OCI-LY3 (cell line): ENCODE measurements around the gene CSRP3.

Experiments used
- H2AFZ ChIP-seq: fragments of 200-600, 300-600 bp; shearing (Covaris generic); 2 replicates; pipeline ENCODE4 v1.6.0; 2014; ENCODE audit warnings: antibody characterized with exemption, low read depth, low read length
- H3K27ac ChIP-seq: fragments of 200-600, 300-600 bp; sonication (generic); 2 replicates; pipeline ENCODE4 v1.5.1; 2014; ENCODE audit warnings: mild to moderate bottlenecking, low read length, moderate library complexity, mixed read lengths
- H3K27me3 ChIP-seq: fragments of 200-600, 300-600 bp; sonication (generic); 2 replicates; pipeline ENCODE4 v1.6.1; 2014; ENCODE audit warnings: low read depth, low read length, mixed read lengths
- H3K36me3 ChIP-seq: fragments of 200-600, 300-600 bp; sonication (generic); replicated peaks from 2 replicates; pipeline ENCODE3; 2014; ENCODE audit warnings: low read depth, low read length, mixed read lengths
- H3K4me1 ChIP-seq: fragments of 300-600, 200-600 bp; sonication (generic); 2 replicates; pipeline ENCODE4 v1.6.1; 2014; ENCODE audit warnings: low read length, mixed read lengths
- H3K4me2 ChIP-seq: fragments of 200-600, 300-600 bp; sonication (generic); 2 replicates; pipeline ENCODE4 v1.6.1; 2014; ENCODE audit warnings: low read length, mixed read lengths
- H3K4me3 ChIP-seq: fragments of 300-600, 200-600 bp; sonication (generic); 2 replicates; pipeline ENCODE4 v1.5.1; 2014; ENCODE audit warnings: antibody characterized with exemption, mild to moderate bottlenecking, low read length, moderate library complexity
- H3K79me2 ChIP-seq: fragments of 300-600, 200-600 bp; shearing (Covaris generic); 2 replicates; pipeline ENCODE4 v1.6.1; 2014; ENCODE audit warnings: mild to moderate bottlenecking, low read length, mixed read lengths
- H3K9ac ChIP-seq: fragments of 300-600, 200-600 bp; shearing (Covaris generic); 2 replicates; pipeline ENCODE4 v1.6.0; 2014; ENCODE audit warnings: mild to moderate bottlenecking, low read length, moderate library complexity
- H3K9me3 ChIP-seq: fragments of 200-600, 300-600 bp; shearing (Covaris generic); 2 replicates; pipeline ENCODE4 v1.6.1; 2014; ENCODE audit warnings: low read length, mixed read lengths; ENCODE audit not compliant: insufficient read depth
- H4K20me1 ChIP-seq: fragments of 200-600, 300-600 bp; sonication (generic); 2 replicates; pipeline ENCODE4 v1.6.1; 2016; ENCODE audit warnings: low read length, mixed read lengths; ENCODE audit not compliant: insufficient read depth
- EZH2phosphoT487 ChIP-seq: fragments of 200-600 bp; shearing (Covaris generic); IDR thresholded peaks from 2 replicates; pipeline ENCODE4 v1.6.1; 2018; ENCODE audit warnings: antibody characterized with exemption, mixed run types, low read depth
- TF ChIP-seq, protein P1 (sequence below): fragments of 200-600, 300-600 bp; sonication (generic); IDR thresholded peaks from 2 replicates; pipeline ENCODE4 v1.5.1; 2014; ENCODE audit warnings: antibody characterized with exemption, low read length, low read depth

The CSRP3 gene

DNA sequence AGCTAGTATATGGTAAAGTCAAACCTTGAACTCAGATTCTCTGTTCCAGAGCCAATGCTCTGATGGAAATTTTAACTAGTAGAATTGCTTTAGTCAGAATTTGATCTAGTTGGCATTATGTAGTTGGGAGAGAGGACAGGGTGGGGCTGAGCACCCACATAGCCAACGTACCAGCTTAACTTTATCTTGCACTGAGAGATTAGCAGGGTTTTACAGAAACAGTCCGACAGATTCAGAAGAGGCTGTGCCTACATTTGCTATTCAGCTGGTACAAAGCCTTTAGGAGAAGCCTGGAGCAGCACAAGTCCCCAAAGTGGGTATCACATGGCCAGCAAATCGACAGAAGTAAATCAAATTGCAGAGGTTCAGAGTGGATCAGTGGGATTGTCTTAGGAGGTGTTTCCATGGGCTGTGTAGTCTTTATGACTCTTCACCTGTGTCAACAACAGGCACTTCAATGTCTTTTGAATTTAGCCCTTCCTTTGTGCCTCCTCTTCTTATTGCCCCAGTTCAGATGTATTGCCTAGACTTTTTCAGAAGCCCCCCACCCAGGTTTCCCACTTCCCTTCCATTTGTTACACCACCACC lies 7.3 kb upstream of the CSRP3 start:
- H3K9me3 ChIP-seq = no peaks in the 10 kb centered on the region
- H3K4me1 ChIP-seq = no peaks in the 10 kb centered on the region
- H3K27me3 ChIP-seq = peaks cover 45% of the 10 kb centered on the region
- no peak overlapping the region for H3K4me2 ChIP-seq
- no peak overlapping the region for H3K4me3 ChIP-seq
- H4K20me1 ChIP-seq = no peaks in the 10 kb centered on the region
- H2AFZ ChIP-seq = no peak overlapping the region
- H3K79me2 ChIP-seq = no peaks in the 10 kb centered on the region
- TF ChIP-seq, protein P1, sequence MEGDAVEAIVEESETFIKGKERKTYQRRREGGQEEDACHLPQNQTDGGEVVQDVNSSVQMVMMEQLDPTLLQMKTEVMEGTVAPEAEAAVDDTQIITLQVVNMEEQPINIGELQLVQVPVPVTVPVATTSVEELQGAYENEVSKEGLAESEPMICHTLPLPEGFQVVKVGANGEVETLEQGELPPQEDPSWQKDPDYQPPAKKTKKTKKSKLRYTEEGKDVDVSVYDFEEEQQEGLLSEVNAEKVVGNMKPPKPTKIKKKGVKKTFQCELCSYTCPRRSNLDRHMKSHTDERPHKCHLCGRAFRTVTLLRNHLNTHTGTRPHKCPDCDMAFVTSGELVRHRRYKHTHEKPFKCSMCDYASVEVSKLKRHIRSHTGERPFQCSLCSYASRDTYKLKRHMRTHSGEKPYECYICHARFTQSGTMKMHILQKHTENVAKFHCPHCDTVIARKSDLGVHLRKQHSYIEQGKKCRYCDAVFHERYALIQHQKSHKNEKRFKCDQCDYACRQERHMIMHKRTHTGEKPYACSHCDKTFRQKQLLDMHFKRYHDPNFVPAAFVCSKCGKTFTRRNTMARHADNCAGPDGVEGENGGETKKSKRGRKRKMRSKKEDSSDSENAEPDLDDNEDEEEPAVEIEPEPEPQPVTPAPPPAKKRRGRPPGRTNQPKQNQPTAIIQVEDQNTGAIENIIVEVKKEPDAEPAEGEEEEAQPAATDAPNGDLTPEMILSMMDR = no peak
- no peak for TF ChIP-seq EZH2phosphoT487
- H3K36me3 ChIP-seq = no peaks in the 10 kb centered on the region
- H3K9ac ChIP-seq = no peak overlapping the region
- H3K27ac ChIP-seq = no peak overlapping the region

DNA sequence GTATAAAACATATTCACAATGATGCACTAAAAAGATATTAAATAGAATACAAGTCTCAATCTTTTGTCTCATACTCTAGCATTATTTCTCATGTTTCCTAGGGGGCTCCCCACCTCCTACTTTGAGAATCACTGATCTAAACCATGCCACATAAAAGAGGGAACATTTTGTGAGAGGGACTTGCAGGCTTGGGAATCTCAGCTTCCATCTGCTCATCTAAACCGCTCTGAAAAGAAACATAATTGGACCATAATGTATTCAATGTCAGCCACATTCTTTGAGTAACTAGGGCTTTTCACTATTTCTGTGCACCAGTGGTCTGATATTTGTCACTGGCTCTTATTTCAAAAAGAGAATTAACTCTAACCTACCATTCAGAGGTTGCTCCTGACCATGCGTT lies 6.4 kb upstream of the CSRP3 start:
- H3K27ac ChIP-seq = no peak overlapping the region
- H3K9ac ChIP-seq = no peak overlapping the region
- H3K4me3 ChIP-seq = no peak overlapping the region
- H3K36me3 ChIP-seq = no peaks in the 10 kb centered on the region
- H3K4me1 ChIP-seq = no peaks in the 10 kb centered on the region
- no peak overlapping the region for H2AFZ ChIP-seq
- H4K20me1 ChIP-seq = no peaks in the 10 kb centered on the region
- H3K79me2 ChIP-seq = no peaks in the 10 kb centered on the region
- peaks cover 36% of the 10 kb centered on the region for H3K27me3 ChIP-seq
- no peaks in the 10 kb centered on the region for H3K9me3 ChIP-seq
- TF ChIP-seq, protein P1 = no peak
- no peak for TF ChIP-seq EZH2phosphoT487
- no peak overlapping the region for H3K4me2 ChIP-seq

DNA sequence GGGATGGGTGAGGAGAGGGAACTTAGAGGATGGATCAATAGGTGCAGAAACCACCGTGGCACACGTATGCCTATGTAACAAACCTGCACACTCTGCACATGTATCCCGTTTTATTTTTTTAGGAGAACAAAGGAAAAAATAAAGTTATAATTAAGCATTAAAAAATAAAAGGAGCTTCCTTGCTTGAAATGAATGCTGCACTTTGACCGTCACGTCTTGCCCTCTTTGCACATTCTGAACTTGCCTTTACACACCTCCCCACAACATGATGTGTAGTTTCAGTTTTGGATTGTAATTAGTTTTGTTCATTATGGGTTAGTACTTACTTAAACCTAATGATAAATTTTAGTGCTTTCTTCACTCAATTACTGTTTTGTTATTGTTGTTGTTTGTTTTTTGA lies 3.1 kb upstream of the CSRP3 start:
- H3K4me1 ChIP-seq = no peaks in the 10 kb centered on the region
- no peak overlapping the region for H3K4me3 ChIP-seq
- no peaks in the 10 kb centered on the region for H4K20me1 ChIP-seq
- no peak overlapping the region for H3K27ac ChIP-seq
- no peaks in the 10 kb centered on the region for H3K36me3 ChIP-seq
- H3K4me2 ChIP-seq = no peak overlapping the region
- peaks cover 31% of the 10 kb centered on the region for H3K27me3 ChIP-seq
- no peak overlapping the region for H2AFZ ChIP-seq
- no peaks in the 10 kb centered on the region for H3K9me3 ChIP-seq
- no peaks in the 10 kb centered on the region for H3K79me2 ChIP-seq
- H3K9ac ChIP-seq = no peak overlapping the region
- TF ChIP-seq, protein P1 = no peak
- no peak for TF ChIP-seq EZH2phosphoT487

DNA sequence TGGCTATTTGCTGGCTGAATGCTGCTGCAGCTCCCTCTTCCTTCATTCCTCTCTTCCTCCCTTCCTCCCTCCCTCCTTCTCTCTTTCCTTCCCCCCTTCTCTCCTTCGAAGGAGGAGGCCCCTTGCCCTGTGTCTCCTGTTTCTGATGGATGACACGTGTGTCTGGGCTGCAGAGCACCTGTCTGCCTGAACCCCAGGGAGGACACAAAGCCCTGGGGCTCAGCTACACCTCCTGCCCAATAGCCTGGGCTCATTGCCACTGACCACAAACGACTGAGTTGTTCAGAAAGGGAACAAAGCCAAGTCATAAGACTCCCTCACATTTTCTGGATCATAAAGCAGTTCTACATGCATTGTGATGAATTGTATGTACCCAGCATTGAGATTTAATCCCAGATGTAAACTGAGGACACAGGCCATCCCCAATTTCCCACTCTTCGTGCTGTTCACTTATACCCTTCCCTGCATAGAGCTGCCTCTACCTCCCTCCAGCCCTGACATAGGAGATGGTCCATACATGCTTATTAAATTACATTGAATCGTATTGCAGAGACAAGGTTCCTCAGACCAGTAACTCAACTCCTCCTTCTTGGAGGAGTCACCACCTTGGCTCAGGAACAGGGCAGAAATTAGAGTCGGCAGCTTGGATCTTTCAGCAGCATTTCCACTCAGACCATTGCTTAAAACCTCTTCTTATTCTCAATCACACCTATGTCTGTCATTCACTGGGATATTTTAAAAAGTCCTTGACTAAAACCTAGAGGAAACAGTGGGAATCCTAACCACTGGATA lies 1.2 kb downstream of the CSRP3 start:
- no peaks in the 10 kb centered on the region for H4K20me1 ChIP-seq

More for the DNA sequence above, 1.2 kb downstream of the CSRP3 start:
- Histone ChIP-seq H3K9ac (no peak overlapping the region), H3K4me2 (no peak overlapping the region), H3K27ac (no peak overlapping the region), H3K27me3 (no peaks in the 10 kb centered on the region; the same call in 1 of the 2 replicates), H3K9me3 (no peaks in the 10 kb centered on the region), H3K79me2 (no peaks in the 10 kb centered on the region), H2AFZ (no peak overlapping the region), H3K36me3 (no peaks in the 10 kb centered on the region), H3K4me1 (no peaks in the 10 kb centered on the region), H3K4me3 (no peak overlapping the region)
- no peak for TF ChIP-seq EZH2phosphoT487
